ENCODE measurements around the gene RS1. TPM values are rescaled to one million over a fixed set of nuclear protein-coding genes. Genes with fewer than 3 reads are reported as not detected.

The RS1 gene
- total and polyA plus RNA-seq, 2 of the 13 experiments (the other 11 are each of a cell fraction or from before 2014, with no cell fraction given), result not detected

GRCh38 chrX:18714910-18715309 lies 43.0 kb upstream of the RS1 start:
- ChIA-PET POLR2A (no interaction called here), CTCF (ENCODE audit: low intra/inter-chr PET ratio, low total read pairs) (no interaction called here)
- no peak for TF ChIP-seq PATZ1 (CRISPR knock-in tag; IDR thresholded peaks at IDR 0.05)
- no peak for TF ChIP-seq CBFB (CRISPR knock-in tag; IDR thresholded peaks at IDR 0.05)
- no peak for TF ChIP-seq ZNF383 (CRISPR knock-in tag; IDR thresholded peaks at IDR 0.05; ENCODE audit: borderline replicate concordance)
- no peak for TF ChIP-seq ISX (CRISPR knock-in tag; conservative IDR thresholded peaks at IDR 0.05)
- no peak for TF ChIP-seq RFXANK (CRISPR knock-in tag; IDR thresholded peaks at IDR 0.05)
- TF ChIP-seq EEA1 (CRISPR knock-in tag; IDR thresholded peaks at IDR 0.05; ENCODE audit: borderline replicate concordance), result no peak
- TF ChIP-seq ZFP62 (CRISPR knock-in tag; IDR thresholded peaks at IDR 0.05), result no peak
- TF ChIP-seq ZNF230 (CRISPR knock-in tag; IDR thresholded peaks at IDR 0.05), result no peak
- H3K4me1 ChIP-seq (ENCODE audit: insufficient read depth, low read length), result no peaks in the 10 kb centered on the region
- DNase-seq (ENCODE audit: low spot score), result no peak
- no peak for ATAC-seq
- H3K9ac ChIP-seq (ENCODE audit: insufficient read depth, low read depth, low read length), result no peak overlapping the region
- H3K4me2 ChIP-seq (ENCODE audit: low read depth, low read length), result no peak overlapping the region
- no peak overlapping the region for H3K4me3 ChIP-seq (replicated peaks in 1 of 3; ENCODE audit: insufficient read depth in 1 of 3, low read depth in 2 of 3, low read length in 3 of 3)
- in situ Hi-C loops (cut with HindIII; ENCODE audit: extremely low pct_ligation_motif_present, low pct_unique_long_range_greater_than_20kb) (no loop called here), intact Hi-C loops (cut with micrococcal nuclease; ENCODE audit: unreplicated experiment) (no loop called here)
- no peaks in the 10 kb centered on the region for H3K36me3 ChIP-seq (replicated peaks in 1 of 2; ENCODE audit: control insufficient read depth in 1 of 2, insufficient read depth in 2 of 2, low read length in 2 of 2)
- WGBS (ENCODE audit: low lambda C conversion rate), result 80% methylated on average over 2 of the region's 9 CpGs
- H3K27me3 ChIP-seq (ENCODE audit: control insufficient read depth in 1 of 2, insufficient read depth in 2 of 2, low read length in 2 of 2), result no peaks in the 10 kb centered on the region
- H3K9me3 ChIP-seq (ENCODE audit: low read length), result no peaks in the 10 kb centered on the region
- no TSS peak for BruUV-seq (replicated peaks)
- no peaks in the 10 kb centered on the region for H3K79me2 ChIP-seq (ENCODE audit: insufficient read depth, low read length)
- FAIRE-seq, result no peak
- H4K20me1 ChIP-seq (ENCODE audit: insufficient read depth, low read length), result no peaks in the 10 kb centered on the region
- H2AFZ ChIP-seq (ENCODE audit: low read length), result no peak overlapping the region
- H3K27ac ChIP-seq (ENCODE audit: extremely low read length, insufficient read depth, low read length), result no peak overlapping the region

- no peak for FAIRE-seq
- no peak overlapping the region for H3K9ac ChIP-seq (ENCODE audit: insufficient read depth, low read depth, low read length)
- TF ChIP-seq ZNF788 (CRISPR knock-in tag; IDR thresholded peaks at IDR 0.05; ENCODE audit: borderline replicate concordance) (no peak), ZNF318 (CRISPR knock-in tag; IDR thresholded peaks at IDR 0.05) (no peak), ZNF282 (IDR thresholded peaks at IDR 0.05; ENCODE audit: partially characterized antibody) (no peak)
These were observed 37.9 kb upstream of the RS1 start for GRCh38 chrX:18709833-18710232.

More at GRCh38 chrX:18709833-18710232, 37.9 kb upstream of the RS1 start:
- DNase-seq (ENCODE audit: low spot score), result no peak
- Histone ChIP-seq H3K36me3 (replicated peaks in 1 of 2; ENCODE audit: control insufficient read depth in 1 of 2, insufficient read depth in 2 of 2, low read length in 2 of 2) (no peaks in the 10 kb centered on the region), H3K27ac (ENCODE audit: extremely low read length, insufficient read depth, low read length) (no peak overlapping the region), H3K79me2 (ENCODE audit: insufficient read depth, low read length) (no peaks in the 10 kb centered on the region), H3K27me3 (ENCODE audit: control insufficient read depth in 1 of 2, insufficient read depth in 2 of 2, low read length in 2 of 2) (no peaks in the 10 kb centered on the region), H3K4me3 (replicated peaks in 1 of 3; ENCODE audit: insufficient read depth in 1 of 3, low read depth in 2 of 3, low read length in 3 of 3) (no peak overlapping the region), H3K4me1 (ENCODE audit: insufficient read depth, low read length) (no peaks in the 10 kb centered on the region), H4K20me1 (ENCODE audit: insufficient read depth, low read length) (no peaks in the 10 kb centered on the region), H3K9me3 (ENCODE audit: low read length) (no peaks in the 10 kb centered on the region), H2AFZ (ENCODE audit: low read length) (no peak overlapping the region), H3K4me2 (ENCODE audit: low read depth, low read length) (no peak overlapping the region)
- in situ Hi-C loops (cut with HindIII; ENCODE audit: extremely low pct_ligation_motif_present, low pct_unique_long_range_greater_than_20kb), result no loop called here
- POLR2A ChIA-PET, result no interaction called here
- WGBS (ENCODE audit: low lambda C conversion rate), result 81% methylated on average over 3 of the region's 3 CpGs
- no peak for ATAC-seq
- intact Hi-C loops (cut with micrococcal nuclease; ENCODE audit: unreplicated experiment), result no loop called here
- BruUV-seq (replicated peaks), result no TSS peak
- CTCF ChIA-PET (ENCODE audit: low intra/inter-chr PET ratio, low total read pairs), result no interaction called here
